HepG2 (cell line): ENCODE results near the gene KRTAP4-16. TPM values are rescaled to one million over a fixed set of nuclear protein-coding genes. Genes with fewer than 3 reads are reported as not detected.

ENCODE experiments used
- ATAC-seq: fragments of 200-7000 bp; cut with Tn5 transposase; 3 replicates; pipeline ENCODE4 v1.9.1; 2020; ENCODE audit warnings: mild to moderate bottlenecking, moderate library complexity
- BruUV-seq: library from RNA; stranded (reverse); fragments of 400-500 nt; replicated peaks from 2 replicates; lab custom pipeline; 2021; lab: Mats Ljungman, UMichigan
- CTCF ChIA-PET: fragments of 300-600 bp; formaldehyde crosslinking; extraction: SDS; loops from one replicate; lab custom pipeline; 2021; ENCODE audit warnings: low total read pairs, inconsistent platforms, low intra/inter-chr PET ratio; lab: Yijun Ruan, JAX
- POLR2A ChIA-PET: fragments of 350-600 bp; sonication (Branson Sonifier 250); formaldehyde crosslinking; loops from one replicate; lab custom pipeline; 2020; ENCODE audit warnings: antibody characterized with exemption, inconsistent platforms; lab: Yijun Ruan, JAX
- DNase-seq: peaks from one replicate; pipeline ENCODE4 v3.0.0-alpha.2; 2015; ENCODE audit warnings: low spot score
- FAIRE-seq: peaks from 3 replicates; lab custom pipeline; 2011; peaks lifted over from hg19 to GRCh38; lab: Jason Lieb, UNC
- H2AFZ ChIP-seq: one replicate; pipeline ENCODE4 v1.6.1; 2011; ENCODE audit warnings: low read length, inconsistent platforms
- H3K27ac ChIP-seq: fragments of 300-600 bp; 3 replicates; pipeline ENCODE4 v1.8.0; 2011; ENCODE audit warnings: mixed run types, mild to moderate bottlenecking, mixed read lengths, low read length, inconsistent platforms; ENCODE audit not compliant: insufficient read depth; ENCODE audit errors: extremely low read length
- H3K27me3 ChIP-seq, 2 experiments: fragments of 200-600 bp in 1 of 2; 2 replicates in 1 of 2; 3 replicates in 1 of 2; pipeline versions ENCODE4 v1.6.0 to v1.8.0; 2011; ENCODE audit warnings: low read length in 2 of 2, mild to moderate bottlenecking in 2 of 2, moderate library complexity in 2 of 2, inconsistent platforms in 1 of 2; ENCODE audit not compliant: insufficient read depth in 2 of 2, control insufficient read depth in 1 of 2
- H3K36me3 ChIP-seq, 2 experiments: fragments of 200-600 bp in 1 of 2; replicated peaks in 1 of 2; 2 replicates in 1 of 2; 3 replicates in 1 of 2; pipeline versions ENCODE4 v1.5.1 to v1.8.0; 2011; ENCODE audit warnings: low read length in 2 of 2, inconsistent platforms in 1 of 2; ENCODE audit not compliant: insufficient read depth in 2 of 2, control insufficient read depth in 1 of 2
- H3K4me1 ChIP-seq: 2 replicates; pipeline ENCODE4 v1.5.1; 2012; ENCODE audit warnings: low read length, inconsistent platforms; ENCODE audit not compliant: insufficient read depth
- H3K4me2 ChIP-seq: 2 replicates; pipeline ENCODE4 v1.6.0; 2011; ENCODE audit warnings: low read depth, low read length, inconsistent platforms
- H3K4me3 ChIP-seq, 3 experiments: fragments of 200-600 bp in 1 of 3; sonication (generic), shearing (Covaris generic) in 1 of 3; replicated peaks in 1 of 3; 2 replicates each; pipeline ENCODE4 v1.5.1; 2011 to 2016; ENCODE audit warnings: low read length in 3 of 3, inconsistent platforms in 2 of 3, low read depth in 2 of 3, mild to moderate bottlenecking in 2 of 3, control low read depth in 1 of 3, mixed read lengths in 1 of 3; ENCODE audit not compliant: insufficient read depth in 1 of 3
- H3K79me2 ChIP-seq: one replicate; pipeline ENCODE4 v1.6.1; 2011; ENCODE audit warnings: low read length, inconsistent platforms; ENCODE audit not compliant: insufficient read depth
- H3K9ac ChIP-seq: 2 replicates; pipeline ENCODE4 v1.6.0; 2011; ENCODE audit warnings: mild to moderate bottlenecking, low read depth, low read length, inconsistent platforms; ENCODE audit not compliant: insufficient read depth
- H3K9me3 ChIP-seq: 2 replicates; pipeline ENCODE4 v1.5.1; 2012; ENCODE audit warnings: mild to moderate bottlenecking, low read length
- H4K20me1 ChIP-seq: 2 replicates; pipeline ENCODE4 v1.6.0; 2011; ENCODE audit warnings: inconsistent platforms, mild to moderate bottlenecking, low read length, moderate library complexity; ENCODE audit not compliant: insufficient read depth
- ELF3 ChIP-seq: IDR thresholded peaks from 2 replicates; pipeline ENCODE4 v1.6.1; 2016; ENCODE audit warnings: missing genetic modification reagents, missing compliant biosample characterization
- HHEX ChIP-seq: IDR thresholded peaks from 2 replicates; pipeline ENCODE4 v1.6.1; 2016; ENCODE audit warnings: control low read depth
- MIXL1 ChIP-seq: IDR thresholded peaks from 2 replicates; pipeline ENCODE4 v1.6.1; 2016
- SKI ChIP-seq: fragments of 450-650 bp; IDR thresholded peaks from one replicate; pipeline ENCODE4 v1.6.1; 2018; ENCODE audit warnings: mild to moderate bottlenecking; ENCODE audit not compliant: partially characterized antibody
- YEATS2 ChIP-seq: sonication (generic); formaldehyde crosslinking; IDR thresholded peaks from 2 replicates; pipeline ENCODE4 v1.4.0; 2020; ENCODE audit warnings: missing genetic modification reagents, borderline replicate concordance
- ZNF674 ChIP-seq: sonication (generic); formaldehyde crosslinking; IDR thresholded peaks from 2 replicates; pipeline ENCODE4 v1.5.0; 2020; ENCODE audit warnings: low read depth, mild to moderate bottlenecking, missing genetic modification reagents
- WGBS: methylation state at CpG from one replicate; pipeline ENCODE4 v1.1.6; 2017; ENCODE audit warnings: low lambda C conversion rate; 5-methylcytosine and 5-hydroxymethylcytosine counted together
- in situ Hi-C: cut with HindIII; loops from 2 replicates; pipeline ENCODE4 v1.10.0; 2017; ENCODE audit warnings: low pct_unique_long_range_greater_than_20kb; ENCODE audit not compliant: extremely low pct_ligation_motif_present
- intact Hi-C: fragments of 100-400 bp; cut with micrococcal nuclease; formaldehyde crosslinking; loops from one replicate; pipeline ENCODE4 v1.10.0; 2022; ENCODE audit not compliant: unreplicated experiment
- polyA plus RNA-seq, 8 experiments: library from polyadenylated mRNA; depleted of rRNA in 3 of 8; stranded (reverse) in 7 of 8; unstranded in 1 of 8; fragments of >200 nt; fragmentation: Illumina TruSeq in 4 of 8; extraction: Trizol in 4 of 8; gene quantifications; 2 replicates each; pipeline versions ENCODE4 v1.2.1 to v1.2.3, GENCODE V29; 2011 to 2016; ENCODE audit warnings: low read depth in 4 of 8, missing spikeins in 1 of 8, mixed read lengths in 1 of 8; ENCODE audit not compliant: insufficient read depth in 1 of 8
- total RNA-seq, 5 experiments: library from RNA; depleted of rRNA; stranded (reverse); fragments of >200 nt; fragmentation: Illumina TruSeq; extraction: Trizol; gene quantifications; 2 replicates each; pipeline ENCODE4 v1.2.3, GENCODE V29; 2016; ENCODE audit warnings: low read depth in 1 of 5
- TF ChIP-seq, protein P1 (sequence below): sonication (generic); formaldehyde crosslinking; IDR thresholded peaks from 2 replicates; pipeline ENCODE4 v1.5.0; 2020; ENCODE audit warnings: mild to moderate bottlenecking, missing genetic modification reagents

KRTAP4-16 gene
- total and polyA plus RNA-seq, 2 of the 13 experiments (the other 11 are each of a cell fraction or from before 2014, with no cell fraction given) = not detected

DNA sequence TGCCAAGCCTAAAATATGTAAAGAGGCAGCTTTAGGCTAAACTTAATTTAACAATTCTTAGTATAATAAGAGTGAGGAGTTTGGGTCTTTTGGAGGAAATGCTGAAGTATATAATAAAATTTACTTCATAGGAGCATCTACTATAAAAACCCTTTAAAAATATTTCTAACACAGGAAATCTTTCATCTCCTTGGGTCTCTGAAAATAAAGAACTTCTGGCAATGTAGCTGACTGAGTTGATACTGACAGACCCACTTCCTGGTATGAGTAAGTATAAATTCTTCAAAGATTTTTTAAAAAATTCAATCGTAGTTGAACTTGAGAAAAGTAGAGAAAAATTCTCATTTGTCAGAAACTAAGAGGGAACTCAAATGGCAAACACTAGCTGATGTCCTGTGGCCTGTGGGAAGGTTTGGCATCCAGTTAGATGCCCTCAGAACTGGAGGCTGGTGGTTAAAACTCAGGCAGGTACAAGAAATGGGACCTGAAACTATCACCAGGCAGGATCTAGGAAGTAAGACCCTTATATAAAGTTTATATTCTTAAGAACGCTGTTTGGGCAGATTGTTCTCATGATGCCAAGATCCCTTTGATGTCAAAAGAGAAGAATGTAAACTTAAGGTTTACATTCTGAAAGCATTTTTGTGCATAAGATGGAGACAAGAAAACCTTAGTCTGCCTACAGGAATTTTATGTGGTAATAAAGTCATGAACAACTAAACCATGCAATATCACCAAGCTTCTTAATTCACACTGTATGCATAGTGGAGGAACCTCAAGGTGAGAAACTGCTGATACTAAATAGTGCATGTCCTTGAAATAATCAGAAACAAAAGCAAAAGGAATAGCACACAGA, 32.1 kb upstream of the KRTAP4-16 start:
- intact Hi-C loops = no loop called here
- Histone ChIP-seq H3K4me2 (no peak overlapping the region), H3K36me3 (no peaks in the 10 kb centered on the region), H3K9me3 (no peaks in the 10 kb centered on the region), H3K9ac (no peak overlapping the region), H4K20me1 (no peaks in the 10 kb centered on the region), H2AFZ (no peak overlapping the region), H3K27me3 (0 out of 5 replicates have a peak, but pooled peaks cover 0 to 3% of the 10 kb centered on the region in 2 experiments), H3K4me1 (no peaks in the 10 kb centered on the region), H3K79me2 (no peaks in the 10 kb centered on the region), H3K27ac (no peak overlapping the region), H3K4me3 (no peak overlapping the region)
- ChIA-PET CTCF (no interaction called here), POLR2A (no interaction called here)
- DNase-seq = no peak
- 43% methylated on average over 2 of the region's 2 CpGs for WGBS
- TF ChIP-seq, protein P1, sequence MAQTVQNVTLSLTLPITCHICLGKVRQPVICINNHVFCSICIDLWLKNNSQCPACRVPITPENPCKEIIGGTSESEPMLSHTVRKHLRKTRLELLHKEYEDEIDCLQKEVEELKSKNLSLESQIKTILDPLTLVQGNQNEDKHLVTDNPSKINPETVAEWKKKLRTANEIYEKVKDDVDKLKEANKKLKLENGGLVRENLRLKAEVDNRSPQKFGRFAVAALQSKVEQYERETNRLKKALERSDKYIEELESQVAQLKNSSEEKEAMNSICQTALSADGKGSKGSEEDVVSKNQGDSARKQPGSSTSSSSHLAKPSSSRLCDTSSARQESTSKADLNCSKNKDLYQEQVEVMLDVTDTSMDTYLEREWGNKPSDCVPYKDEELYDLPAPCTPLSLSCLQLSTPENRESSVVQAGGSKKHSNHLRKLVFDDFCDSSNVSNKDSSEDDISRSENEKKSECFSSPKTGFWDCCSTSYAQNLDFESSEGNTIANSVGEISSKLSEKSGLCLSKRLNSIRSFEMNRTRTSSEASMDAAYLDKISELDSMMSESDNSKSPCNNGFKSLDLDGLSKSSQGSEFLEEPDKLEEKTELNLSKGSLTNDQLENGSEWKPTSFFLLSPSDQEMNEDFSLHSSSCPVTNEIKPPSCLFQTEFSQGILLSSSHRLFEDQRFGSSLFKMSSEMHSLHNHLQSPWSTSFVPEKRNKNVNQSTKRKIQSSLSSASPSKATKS (CRISPR knock-in tag) = no peak
- TF ChIP-seq HHEX (CRISPR knock-in tag) = no peak
- no peak for TF ChIP-seq ZNF674 (CRISPR knock-in tag)
- no peak for TF ChIP-seq MIXL1
- no peak for FAIRE-seq
- in situ Hi-C loops = no loop called here
- no peak for ATAC-seq
- BruUV-seq = no TSS peak

GRCh38 chr17:41131979-41132378, 30.0 kb upstream of the KRTAP4-16 start:
- ChIA-PET CTCF (no interaction called here), POLR2A (no interaction called here)
- no peak for TF ChIP-seq ELF3
- TF ChIP-seq YEATS2 (CRISPR knock-in tag) = no peak
- TF ChIP-seq SKI = no peak
- in situ Hi-C loops (no loop called here), intact Hi-C loops (no loop called here)
- H2AFZ ChIP-seq = no peak overlapping the region
- H3K27me3 ChIP-seq = 0 out of 5 replicates have a peak, but pooled peaks cover 0 to 3% of the 10 kb centered on the region in 2 experiments
- no peaks in the 10 kb centered on the region for H4K20me1 ChIP-seq
- 51% methylated on average over 3 of the region's 3 CpGs for WGBS
- H3K79me2 ChIP-seq = no peaks in the 10 kb centered on the region
- H3K4me1 ChIP-seq = no peaks in the 10 kb centered on the region
- no peak for ATAC-seq
- H3K9ac ChIP-seq = no peak overlapping the region
- H3K4me2 ChIP-seq = no peak overlapping the region
- peak; percentile 23 for DNase-seq
- no peaks in the 10 kb centered on the region for H3K9me3 ChIP-seq
- no peak for FAIRE-seq
- H3K4me3 ChIP-seq = no peak overlapping the region
- H3K36me3 ChIP-seq = no peaks in the 10 kb centered on the region
- H3K27ac ChIP-seq = no peak overlapping the region
- no TSS peak for BruUV-seq
